ENCODE data around the gene TAS2R8. TPM values are rescaled to one million over a fixed set of nuclear protein-coding genes. Genes with fewer than 3 reads are reported as not detected.

TAS2R8 gene
- total RNA-seq, 1 experiment from 2014 or later, result not detected

DNA sequence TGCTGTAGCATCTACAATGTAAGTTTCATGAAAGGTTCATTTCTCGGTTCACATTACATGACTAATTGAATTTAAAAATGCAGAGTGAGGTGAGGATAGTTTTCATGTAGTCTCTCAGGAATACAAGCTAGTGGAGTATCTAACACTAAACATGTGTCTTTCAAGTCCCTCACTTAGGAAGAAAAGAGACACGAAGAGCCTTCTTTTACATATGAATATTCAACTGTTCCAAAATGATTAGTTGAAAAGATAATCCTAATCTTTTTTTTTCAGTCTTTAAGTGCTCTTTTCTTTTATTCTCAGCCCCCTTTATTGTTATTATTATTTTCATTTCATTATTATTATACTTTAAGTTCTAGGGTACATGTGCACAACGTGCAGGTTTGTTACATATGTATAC lies 31.4 kb upstream of the TAS2R8 start:
- no peak overlapping the region for H3K4me3 Mint-ChIP-seq
- peaks cover 4% of the 10 kb centered on the region for H3K4me1 Mint-ChIP-seq
- DNase-seq (ENCODE audit: low spot score), result no peak
- ChIA-PET POLR2A (no interaction called here), CTCF (interaction anchor here (1.1 kb wide), 1 partner anchor 361 kb away, joined by 3 read pairs; no protein-coding TSS in a partner anchor)
- no peaks in the 10 kb centered on the region for H3K27me3 Mint-ChIP-seq (ENCODE audit: low read depth)
- no peak for ATAC-seq
- no peak for TF ChIP-seq OVOL2 (CRISPR knock-in tag; IDR thresholded peaks at IDR 0.05; ENCODE audit: borderline replicate concordance)
- TF ChIP-seq, protein P1, sequence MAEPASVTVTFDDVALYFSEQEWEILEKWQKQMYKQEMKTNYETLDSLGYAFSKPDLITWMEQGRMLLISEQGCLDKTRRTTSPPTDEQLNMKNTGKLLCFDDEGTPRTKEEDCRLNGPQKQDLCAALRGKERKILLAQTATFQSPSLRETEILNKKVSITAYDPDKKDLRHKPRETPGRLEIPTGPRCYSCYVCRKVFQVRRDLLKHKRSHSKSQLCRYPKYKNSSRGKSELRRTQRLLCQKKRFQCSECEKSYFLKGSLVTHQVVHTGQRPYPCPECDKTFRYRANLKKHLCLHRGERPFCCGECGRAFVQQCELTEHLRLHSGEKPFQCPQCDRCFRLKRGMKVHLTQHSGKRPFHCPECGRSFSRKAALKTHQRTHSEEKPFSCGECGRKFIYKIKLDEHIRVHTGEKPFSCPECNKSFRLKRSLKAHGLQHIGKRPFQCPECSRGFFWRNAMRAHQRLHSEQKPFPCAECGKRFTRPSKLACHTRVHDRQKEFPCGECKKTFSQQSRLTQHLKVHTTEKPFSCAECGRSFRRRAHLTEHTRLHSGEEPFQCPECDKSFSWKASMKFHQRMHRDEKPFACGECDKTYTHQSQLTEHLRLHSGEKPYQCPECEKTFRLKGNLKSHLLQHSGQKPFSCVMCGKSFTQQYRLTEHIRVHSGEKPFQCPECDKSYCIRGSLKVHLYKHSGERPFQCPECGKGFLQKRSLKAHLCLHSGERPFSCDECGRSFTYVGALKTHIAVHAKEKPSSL (CRISPR knock-in tag; conservative IDR thresholded peaks at IDR 0.05), result no peak
- no peaks in the 10 kb centered on the region for H3K36me3 Mint-ChIP-seq
- H3K27ac Mint-ChIP-seq, result no peak overlapping the region
- H3K9me3 Mint-ChIP-seq, result no peaks in the 10 kb centered on the region

- CTCF ChIA-PET, result no interaction called here
These were observed 22.9 kb upstream of the TAS2R8 start for GRCh38 chr12:10829994-10830393.

GRCh38 chr12:10826258-10826657 lies 19.2 kb upstream of the TAS2R8 start, which contains the start of gene TAS2R10:
TSS of gene TAS2R10 (minus strand) at chr12:10826358. CDS start at chr12:10826269, 89 bp downstream.
- H3K4me3 Mint-ChIP-seq, result no peak within 1 kb of the TSS
- H3K27ac Mint-ChIP-seq, result no peak within 1 kb of the TSS
- POLR2A ChIA-PET, result no interaction called here
- H3K4me1 Mint-ChIP-seq, result no peaks in the 10 kb centered on the region
- no peaks in the 10 kb centered on the region for H3K36me3 Mint-ChIP-seq
- no peak for ATAC-seq
- TF ChIP-seq, protein P2, sequence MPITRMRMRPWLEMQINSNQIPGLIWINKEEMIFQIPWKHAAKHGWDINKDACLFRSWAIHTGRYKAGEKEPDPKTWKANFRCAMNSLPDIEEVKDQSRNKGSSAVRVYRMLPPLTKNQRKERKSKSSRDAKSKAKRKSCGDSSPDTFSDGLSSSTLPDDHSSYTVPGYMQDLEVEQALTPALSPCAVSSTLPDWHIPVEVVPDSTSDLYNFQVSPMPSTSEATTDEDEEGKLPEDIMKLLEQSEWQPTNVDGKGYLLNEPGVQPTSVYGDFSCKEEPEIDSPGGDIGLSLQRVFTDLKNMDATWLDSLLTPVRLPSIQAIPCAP (CRISPR knock-in tag; IDR thresholded peaks at IDR 0.05), result no peak
- no peak for TF ChIP-seq ZNF263 (CRISPR knock-in tag; IDR thresholded peaks at IDR 0.05; ENCODE audit: low read depth)
- H3K27me3 Mint-ChIP-seq (ENCODE audit: low read depth), result no peaks in the 10 kb centered on the region
- no peak for DNase-seq (ENCODE audit: low spot score)
- no peaks in the 10 kb centered on the region for H3K9me3 Mint-ChIP-seq
- CTCF ChIA-PET, result no interaction called here

More at GRCh38 chr12:10829994-10830393, 22.9 kb upstream of the TAS2R8 start:
- Mint-ChIP-seq H3K4me3 (no peak overlapping the region), H3K27me3 (ENCODE audit: low read depth) (no peaks in the 10 kb centered on the region), H3K4me1 (no peaks in the 10 kb centered on the region), H3K9me3 (no peaks in the 10 kb centered on the region), H3K36me3 (no peaks in the 10 kb centered on the region), H3K27ac (no peak overlapping the region)
- POLR2A ChIA-PET, result no interaction called here
- TF ChIP-seq, protein P3, sequence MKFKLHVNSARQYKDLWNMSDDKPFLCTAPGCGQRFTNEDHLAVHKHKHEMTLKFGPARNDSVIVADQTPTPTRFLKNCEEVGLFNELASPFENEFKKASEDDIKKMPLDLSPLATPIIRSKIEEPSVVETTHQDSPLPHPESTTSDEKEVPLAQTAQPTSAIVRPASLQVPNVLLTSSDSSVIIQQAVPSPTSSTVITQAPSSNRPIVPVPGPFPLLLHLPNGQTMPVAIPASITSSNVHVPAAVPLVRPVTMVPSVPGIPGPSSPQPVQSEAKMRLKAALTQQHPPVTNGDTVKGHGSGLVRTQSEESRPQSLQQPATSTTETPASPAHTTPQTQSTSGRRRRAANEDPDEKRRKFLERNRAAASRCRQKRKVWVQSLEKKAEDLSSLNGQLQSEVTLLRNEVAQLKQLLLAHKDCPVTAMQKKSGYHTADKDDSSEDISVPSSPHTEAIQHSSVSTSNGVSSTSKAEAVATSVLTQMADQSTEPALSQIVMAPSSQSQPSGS (CRISPR knock-in tag; IDR thresholded peaks at IDR 0.05; ENCODE audit: borderline replicate concordance, low read depth), result no peak
- TF ChIP-seq IRF2 (CRISPR knock-in tag; IDR thresholded peaks at IDR 0.05; ENCODE audit: borderline replicate concordance, low read depth) (no peak), SMAD3 (CRISPR knock-in tag; IDR thresholded peaks at IDR 0.05; ENCODE audit: borderline replicate concordance) (no peak), ETV6 (CRISPR knock-in tag; IDR thresholded peaks at IDR 0.05) (no peak), NFYB (CRISPR knock-in tag; conservative IDR thresholded peaks at IDR 0.05; ENCODE audit: low read depth) (no peak), GTF2I (CRISPR knock-in tag; conservative IDR thresholded peaks at IDR 0.05) (no peak), E2F1 (CRISPR knock-in tag; IDR thresholded peaks at IDR 0.05) (no peak), JAZF1 (CRISPR knock-in tag; IDR thresholded peaks at IDR 0.05) (no peak), ESRRA (CRISPR knock-in tag; IDR thresholded peaks at IDR 0.05; ENCODE audit: borderline replicate concordance) (no peak), ZNF219 (CRISPR knock-in tag; IDR thresholded peaks at IDR 0.05; ENCODE audit: borderline replicate concordance) (no peak), E2F5 (CRISPR knock-in tag; IDR thresholded peaks at IDR 0.05) (no peak), MYBL2 (CRISPR knock-in tag; IDR thresholded peaks at IDR 0.05) (no peak)
- TF ChIP-seq, protein P4, sequence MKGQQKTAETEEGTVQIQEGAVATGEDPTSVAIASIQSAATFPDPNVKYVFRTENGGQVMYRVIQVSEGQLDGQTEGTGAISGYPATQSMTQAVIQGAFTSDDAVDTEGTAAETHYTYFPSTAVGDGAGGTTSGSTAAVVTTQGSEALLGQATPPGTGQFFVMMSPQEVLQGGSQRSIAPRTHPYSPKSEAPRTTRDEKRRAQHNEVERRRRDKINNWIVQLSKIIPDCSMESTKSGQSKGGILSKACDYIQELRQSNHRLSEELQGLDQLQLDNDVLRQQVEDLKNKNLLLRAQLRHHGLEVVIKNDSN (CRISPR knock-in tag; IDR thresholded peaks at IDR 0.05), result no peak
- ATAC-seq, result no peak
- no peak for DNase-seq (ENCODE audit: low spot score)
